Measurements from ENCODE around the gene PUM1. TPM values are rescaled to one million over a fixed set of nuclear protein-coding genes. Genes with fewer than 3 reads are reported as not detected.

PUM1 gene
- total RNA-seq, 1 donor from 2014 or later, result 143 TPM

DNA sequence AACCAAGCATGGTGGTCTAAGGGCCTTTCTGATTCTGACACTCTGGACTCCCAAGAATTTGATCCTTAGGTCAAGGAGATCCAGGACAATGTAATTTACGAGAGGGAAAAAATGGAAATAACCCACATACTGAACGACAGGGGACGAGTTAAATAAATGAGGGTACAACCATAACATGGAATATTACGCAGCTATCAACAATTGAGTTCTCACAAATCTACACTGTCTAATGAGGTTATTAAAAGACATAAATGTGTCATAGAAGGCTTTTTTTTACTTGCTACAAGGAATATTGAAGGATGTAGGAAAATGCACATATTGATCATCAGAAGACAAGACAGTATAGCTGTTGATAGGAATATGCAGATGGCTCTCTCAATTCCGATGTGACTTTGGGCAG is 180.8 kb downstream of the PUM1 start:
- no peaks in the 10 kb centered on the region for H3K36me3 ChIP-seq (ENCODE audit: insufficient read depth, low read length)
- H3K4me2 ChIP-seq (ENCODE audit: low read length), result no peak overlapping the region
- H3K9ac ChIP-seq (ENCODE audit: low read length), result no peak overlapping the region
- H3K27ac ChIP-seq (ENCODE audit: low read depth, low read length), result no peak overlapping the region
- TF ChIP-seq, protein P1, sequence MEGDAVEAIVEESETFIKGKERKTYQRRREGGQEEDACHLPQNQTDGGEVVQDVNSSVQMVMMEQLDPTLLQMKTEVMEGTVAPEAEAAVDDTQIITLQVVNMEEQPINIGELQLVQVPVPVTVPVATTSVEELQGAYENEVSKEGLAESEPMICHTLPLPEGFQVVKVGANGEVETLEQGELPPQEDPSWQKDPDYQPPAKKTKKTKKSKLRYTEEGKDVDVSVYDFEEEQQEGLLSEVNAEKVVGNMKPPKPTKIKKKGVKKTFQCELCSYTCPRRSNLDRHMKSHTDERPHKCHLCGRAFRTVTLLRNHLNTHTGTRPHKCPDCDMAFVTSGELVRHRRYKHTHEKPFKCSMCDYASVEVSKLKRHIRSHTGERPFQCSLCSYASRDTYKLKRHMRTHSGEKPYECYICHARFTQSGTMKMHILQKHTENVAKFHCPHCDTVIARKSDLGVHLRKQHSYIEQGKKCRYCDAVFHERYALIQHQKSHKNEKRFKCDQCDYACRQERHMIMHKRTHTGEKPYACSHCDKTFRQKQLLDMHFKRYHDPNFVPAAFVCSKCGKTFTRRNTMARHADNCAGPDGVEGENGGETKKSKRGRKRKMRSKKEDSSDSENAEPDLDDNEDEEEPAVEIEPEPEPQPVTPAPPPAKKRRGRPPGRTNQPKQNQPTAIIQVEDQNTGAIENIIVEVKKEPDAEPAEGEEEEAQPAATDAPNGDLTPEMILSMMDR (IDR thresholded peaks at IDR 0.05; ENCODE audit: insufficient read depth, low read depth, low read length), result no peak
- no peak for TF ChIP-seq EZH2 (IDR thresholded peaks at IDR 0.05; ENCODE audit: insufficient read depth, low read length)
- no peaks in the 10 kb centered on the region for H3K9me3 ChIP-seq (ENCODE audit: insufficient read depth, low read depth, low read length)
- peaks cover 42% of the 10 kb centered on the region for H3K4me1 Mint-ChIP-seq (ENCODE audit: low read depth, unreplicated experiment)
- H2AFZ ChIP-seq (ENCODE audit: low read depth, low read length), result no peak overlapping the region
- peaks cover 4% of the 10 kb centered on the region for H3K36me3 Mint-ChIP-seq (ENCODE audit: low read depth, unreplicated experiment)
- no peak overlapping the region for H3K4me3 ChIP-seq (ENCODE audit: insufficient read depth, low read depth, low read length)
- H3K27me3 Mint-ChIP-seq (ENCODE audit: low read depth, unreplicated experiment), result no peaks in the 10 kb centered on the region
- no peak overlapping the region for H3K27ac Mint-ChIP-seq (ENCODE audit: unreplicated experiment)
- H3K9me3 Mint-ChIP-seq (ENCODE audit: unreplicated experiment), result no peaks in the 10 kb centered on the region
- peaks cover 40% of the 10 kb centered on the region for H3K4me1 ChIP-seq (ENCODE audit: insufficient read depth, low read length)
- H3K4me3 Mint-ChIP-seq (ENCODE audit: unreplicated experiment), result no peak overlapping the region
- FAIRE-seq (no peak), DNase-seq (ENCODE audit: low read depth) (no peak)
- peaks cover 65% of the 10 kb centered on the region for H3K79me2 ChIP-seq (ENCODE audit: insufficient read depth, low read length)
- no peaks in the 10 kb centered on the region for H3K27me3 ChIP-seq (ENCODE audit: insufficient read depth, low read length)
- H4K20me1 ChIP-seq (ENCODE audit: insufficient read depth, low read length), result peaks cover 91% of the 10 kb centered on the region

DNA sequence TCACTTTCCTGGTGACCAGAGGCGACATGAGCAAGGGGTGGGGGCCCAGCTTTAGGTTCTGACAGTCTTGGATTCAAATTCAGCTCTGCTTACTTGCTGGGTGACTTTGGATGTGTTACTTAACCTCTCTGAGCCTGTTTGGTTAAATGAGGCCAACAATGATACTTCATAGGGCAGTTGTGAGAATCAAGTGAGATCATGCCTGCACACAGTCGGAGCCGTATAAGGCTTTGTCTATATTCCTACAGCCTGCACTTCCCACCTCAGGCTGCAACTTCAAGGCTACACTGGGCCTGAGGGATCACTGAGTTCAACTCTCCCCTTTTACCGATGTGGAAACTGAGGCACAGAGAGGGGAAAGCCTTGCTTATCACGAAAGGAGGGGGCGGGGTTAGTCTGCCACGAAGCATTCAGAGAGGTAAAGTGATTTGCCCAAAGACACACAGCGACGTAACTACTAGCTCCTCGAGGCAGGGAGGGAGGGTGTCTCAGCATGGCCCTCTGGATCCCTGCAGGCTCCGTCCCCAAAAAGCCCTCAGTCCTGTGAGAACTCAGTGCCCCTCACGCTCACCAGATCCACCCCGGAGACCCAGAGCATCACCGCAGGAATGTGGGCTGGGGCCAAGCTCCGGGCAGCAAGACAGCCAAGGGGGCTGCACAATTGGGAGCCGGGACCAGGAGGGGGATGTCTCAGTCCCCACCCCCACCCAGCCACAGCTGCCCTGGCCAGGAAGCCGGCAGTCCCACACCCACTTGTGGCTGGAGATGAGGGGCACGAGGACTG is 181.9 kb downstream of the PUM1 start:
- no peaks in the 10 kb centered on the region for H3K27me3 Mint-ChIP-seq (ENCODE audit: low read depth, unreplicated experiment)
- peaks cover 36% of the 10 kb centered on the region for H3K4me1 Mint-ChIP-seq (ENCODE audit: low read depth, unreplicated experiment)
- no peak overlapping the region for H3K4me3 Mint-ChIP-seq (ENCODE audit: unreplicated experiment)
- Histone ChIP-seq H3K9me3 (ENCODE audit: insufficient read depth, low read depth, low read length) (no peaks in the 10 kb centered on the region), H3K9ac (ENCODE audit: low read length) (no peak overlapping the region), H3K27ac (ENCODE audit: low read depth, low read length) (no peak overlapping the region), H3K79me2 (ENCODE audit: insufficient read depth, low read length) (peaks cover 59% of the 10 kb centered on the region), H3K4me2 (ENCODE audit: low read length) (peak overlapping the region; percentile 7), H3K4me3 (ENCODE audit: insufficient read depth, low read depth, low read length) (no peak overlapping the region), H3K27me3 (ENCODE audit: insufficient read depth, low read length) (no peaks in the 10 kb centered on the region), H2AFZ (ENCODE audit: low read depth, low read length) (no peak overlapping the region), H3K36me3 (ENCODE audit: insufficient read depth, low read length) (no peaks in the 10 kb centered on the region), H4K20me1 (ENCODE audit: insufficient read depth, low read length) (peaks cover 93% of the 10 kb centered on the region), H3K4me1 (ENCODE audit: insufficient read depth, low read length) (peaks cover 36% of the 10 kb centered on the region)
- DNase-seq (ENCODE audit: low read depth) (no peak), FAIRE-seq (no peak)
- peaks cover 6% of the 10 kb centered on the region for H3K36me3 Mint-ChIP-seq (ENCODE audit: low read depth, unreplicated experiment)
- no peak for TF ChIP-seq EZH2 (IDR thresholded peaks at IDR 0.05; ENCODE audit: insufficient read depth, low read length)
- TF ChIP-seq, protein P1 (IDR thresholded peaks at IDR 0.05; ENCODE audit: insufficient read depth, low read depth, low read length), result no peak
- H3K27ac Mint-ChIP-seq (ENCODE audit: unreplicated experiment), result no peak overlapping the region
- no peaks in the 10 kb centered on the region for H3K9me3 Mint-ChIP-seq (ENCODE audit: unreplicated experiment)

Data from astrocyte (in vitro differentiated cells and primary cell).